ENCODE measurements around the gene PWWP2A.
A peak's percentile ranks its signal among the peaks of the same experiment; 100 is the strongest.

PWWP2A gene

GRCh38 chr5:160133071-160133917 is 14.0 kb upstream of the PWWP2A start:
- no peak for DNase-seq

GRCh38 chr5:160129841-160130240 is 10.6 kb upstream of the PWWP2A start:
- no peak for DNase-seq

GRCh38 chr5:160128632-160129031 is 9.4 kb upstream of the PWWP2A start:
- DNase-seq: no peak

GRCh38 chr5:160119905-160120266 is 636 bp upstream of the PWWP2A start:
- DNase-seq: no peak

GRCh38 chr5:160118349-160119141 is 705 bp downstream of the PWWP2A start:
- DNase-seq: peak; percentile 26 to 63

- no peak for DNase-seq
Measured at GRCh38 chr5:160116991-160117390, 2.3 kb downstream of the PWWP2A start.

- DNase-seq: no peak
Measured at GRCh38 chr5:160108124-160108523, 11.1 kb downstream of the PWWP2A start.

GRCh38 chr5:160105686-160106360 is 13.4 kb downstream of the PWWP2A start:
- no peak for DNase-seq

- DNase-seq: no peak
Measured at GRCh38 chr5:160097991-160098390, 21.3 kb downstream of the PWWP2A start.

- no peak for DNase-seq
Measured at GRCh38 chr5:160096178-160096577, 23.1 kb downstream of the PWWP2A start.

- DNase-seq: no peak
Measured at GRCh38 chr5:160092960-160093707, 26.1 kb downstream of the PWWP2A start.

GRCh38 chr5:160092514-160092913 is 26.7 kb downstream of the PWWP2A start:
- DNase-seq: no peak

GRCh38 chr5:160090059-160090458 is 29.2 kb downstream of the PWWP2A start:
- DNase-seq: no peak

- DNase-seq: no peak
Measured at GRCh38 chr5:160089531-160089930, 29.7 kb downstream of the PWWP2A start.

- no peak for DNase-seq
Measured at GRCh38 chr5:160088805-160089204, 30.4 kb downstream of the PWWP2A start.

- no peak for DNase-seq
Measured at GRCh38 chr5:160087199-160087598, 32.1 kb downstream of the PWWP2A start.

GRCh38 chr5:160084144-160084543 is 35.1 kb downstream of the PWWP2A start:
- DNase-seq: no peak

GRCh38 chr5:160083501-160083900 is 35.7 kb downstream of the PWWP2A start:
- no peak for DNase-seq

- no peak for DNase-seq
Measured at GRCh38 chr5:160082614-160083500, 36.4 kb downstream of the PWWP2A start.

- no peak for DNase-seq
Measured at GRCh38 chr5:160081495-160081894, 37.8 kb downstream of the PWWP2A start.

GRCh38 chr5:160079753-160080152 is 39.5 kb downstream of the PWWP2A start:
- DNase-seq: no peak

GRCh38 chr5:160076997-160077396 is 42.3 kb downstream of the PWWP2A start:
- no peak for DNase-seq

Data from CD4-positive, alpha-beta T cell treated with Interferon alpha-2 for 1 hour (primary cell).